GM23338 (cell line): Measurements from ENCODE around the gene SRGAP1. TPM values are rescaled to one million over a fixed set of nuclear protein-coding genes. Genes with fewer than 3 reads are reported as not detected.

ENCODE experiments used
- ATAC-seq: fragments of 200-7000 bp; cut with Tn5 transposase; 3 replicates; pipeline ENCODE4 v1.9.1; 2020
- DNase-seq: peaks from one replicate; pipeline ENCODE4 v3.0.0-alpha.2; 2015; ENCODE audit warnings: low spot score
- H2AFZ ChIP-seq: fragments of 200-600 bp; sonication (generic); 2 replicates; pipeline ENCODE4 v1.8.0; 2016; ENCODE audit warnings: antibody characterized with exemption, mild to moderate bottlenecking, moderate library complexity
- H3F3A ChIP-seq: fragments of 200-600 bp; sonication (generic); replicated peaks from 2 replicates; pipeline ENCODE4 v1.8.0; 2017; ENCODE audit warnings: antibody characterized with exemption, mixed run types, low read depth
- H3K27ac ChIP-seq: fragments of 200-600 bp; sonication (generic); 2 replicates; pipeline ENCODE4 v1.6.1; 2016; ENCODE audit warnings: low read depth
- H3K27me3 ChIP-seq: fragments of 200-600 bp; sonication (generic); 2 replicates; pipeline ENCODE4 v1.8.0; 2016; ENCODE audit warnings: mild to moderate bottlenecking, mixed run types, moderate library complexity; ENCODE audit not compliant: insufficient read depth
- H3K36me3 ChIP-seq: fragments of 200-600 bp; sonication (generic); 2 replicates; pipeline ENCODE4 v1.8.0; 2016; ENCODE audit warnings: mild to moderate bottlenecking; ENCODE audit not compliant: insufficient read depth
- H3K4me1 ChIP-seq: fragments of 200-600 bp; sonication (generic); 2 replicates; pipeline ENCODE4 v1.8.0; 2016; ENCODE audit warnings: mild to moderate bottlenecking, moderate library complexity; ENCODE audit not compliant: insufficient read depth
- H3K4me2 ChIP-seq: fragments of 200-600 bp; sonication (generic); 2 replicates; pipeline ENCODE4 v1.7.1; 2017; ENCODE audit warnings: mixed run types
- H3K4me3 ChIP-seq: fragments of 200-600 bp; sonication (generic); 2 replicates; pipeline ENCODE4 v1.6.1; 2016; ENCODE audit warnings: mixed run types
- H3K79me2 ChIP-seq: fragments of 200-600 bp; sonication (generic); replicated peaks from 2 replicates; pipeline ENCODE4 v1.8.0; 2017; ENCODE audit warnings: mild to moderate bottlenecking; ENCODE audit not compliant: insufficient read depth
- H3K9me2 ChIP-seq: fragments of 200-600 bp; sonication (generic); 2 replicates; pipeline ENCODE4 v1.8.0; 2017; ENCODE audit not compliant: insufficient read depth
- H4K20me1 ChIP-seq: fragments of 200-600 bp; sonication (generic); replicated peaks from 2 replicates; pipeline ENCODE4 v1.8.0; 2017; ENCODE audit warnings: mild to moderate bottlenecking; ENCODE audit not compliant: insufficient read depth
- H3K27ac Mint-ChIP-seq: 2 replicates; pipeline ENCODE4 v1.8.0; 2020; ENCODE audit warnings: inconsistent platforms, mild to moderate bottlenecking, moderate library complexity, mixed read lengths
- H3K27me3 Mint-ChIP-seq: 3 replicates; pipeline ENCODE4 v1.8.0; 2022; ENCODE audit warnings: low read depth, mild to moderate bottlenecking, moderate library complexity, mixed read lengths, inconsistent platforms; ENCODE audit not compliant: insufficient read depth, poor library complexity
- H3K36me3 Mint-ChIP-seq: 3 replicates; pipeline ENCODE4 v1.8.0; 2021; ENCODE audit warnings: low read depth, mild to moderate bottlenecking, inconsistent platforms, moderate library complexity, mixed read lengths
- H3K4me1 Mint-ChIP-seq: 3 replicates; pipeline ENCODE4 v1.8.0; 2020; ENCODE audit warnings: mild to moderate bottlenecking, inconsistent platforms, mixed read lengths
- H3K4me3 Mint-ChIP-seq: 3 replicates; pipeline ENCODE4 v1.8.0; 2021; ENCODE audit warnings: moderate library complexity, mild to moderate bottlenecking, inconsistent platforms, mixed read lengths
- H3K9me3 Mint-ChIP-seq: 3 replicates; pipeline ENCODE4 v1.8.0; 2020; ENCODE audit warnings: moderate library complexity, mild to moderate bottlenecking, inconsistent platforms, mixed read lengths
- CREB1 ChIP-seq: fragments of 250-450 bp; sonication (Bioruptor Pico); IDR thresholded peaks from 2 replicates; pipeline ENCODE4 v1.5.0; 2020; ENCODE audit warnings: low read depth, mild to moderate bottlenecking, moderate library complexity
- ETS1 ChIP-seq: IDR thresholded peaks from 2 replicates; pipeline ENCODE4 v1.6.1; 2016; ENCODE audit warnings: antibody characterized with exemption
- EZH2 ChIP-seq: fragments of 200-600 bp; sonication (generic); IDR thresholded peaks from one replicate; pipeline ENCODE4 v1.8.0; 2017; ENCODE audit warnings: antibody characterized with exemption, mild to moderate bottlenecking, low read depth; ENCODE audit not compliant: unreplicated experiment
- EZH2phosphoT487 ChIP-seq: fragments of 200-600 bp; sonication (generic); IDR thresholded peaks from one replicate; pipeline ENCODE4 v1.8.1; 2018; ENCODE audit warnings: antibody characterized with exemption; ENCODE audit not compliant: unreplicated experiment
- JUNB ChIP-seq: IDR thresholded peaks from one replicate; pipeline ENCODE4 v1.6.1; 2016; ENCODE audit warnings: antibody characterized with exemption; ENCODE audit not compliant: unreplicated experiment
- POLR2AphosphoS5 ChIP-seq: IDR thresholded peaks from 2 replicates; pipeline ENCODE4 v1.6.1; 2016; ENCODE audit warnings: antibody characterized with exemption, low read depth
- ZNF114 ChIP-seq: fragments of 250-450 bp; sonication (Bioruptor Pico); IDR thresholded peaks from 2 replicates; pipeline ENCODE4 v1.5.0; 2020; ENCODE audit warnings: mild to moderate bottlenecking, moderate library complexity
- ZNF331 ChIP-seq: fragments of 250-450 bp; sonication (Bioruptor Pico); IDR thresholded peaks from 2 replicates; pipeline ENCODE4 v1.5.0; 2020; ENCODE audit warnings: low read depth, mild to moderate bottlenecking, moderate library complexity
- polyA plus RNA-seq: library from polyadenylated mRNA; unstranded; fragments of >200 nt; fragmentation: Nextera tagmentation; extraction: Ambion mirVana; gene quantifications from 2 replicates; pipeline ENCODE4 v1.2.1, GENCODE V29; 2016
- total RNA-seq: library from RNA; depleted of rRNA; stranded (reverse); fragments of >200 nt; shearing (Covaris generic); gene quantifications from 2 replicates; pipeline ENCODE4 v1.2.3, GENCODE V29; 2014
- TF ChIP-seq, protein P1 (sequence below): fragments of 250-450 bp; sonication (Bioruptor Pico); IDR thresholded peaks from 2 replicates; pipeline ENCODE4 v1.5.0; 2020; ENCODE audit warnings: mild to moderate bottlenecking, moderate library complexity
- TF ChIP-seq, protein P2 (sequence below), 2 experiments: fragments of 200-600 bp in 1 of 2; sonication (generic) in 1 of 2; conservative IDR thresholded peaks; 2 replicates each; pipeline versions ENCODE4 v1.5.1 to v1.6.1; 2016 to 2017; ENCODE audit warnings: antibody characterized with exemption in 2 of 2, low read depth in 2 of 2, mild to moderate bottlenecking in 2 of 2, moderate library complexity in 1 of 2
- TF ChIP-seq, protein P3 (sequence below): IDR thresholded peaks from one replicate; pipeline ENCODE4 v1.6.1; 2018; ENCODE audit warnings: antibody characterized with exemption; ENCODE audit not compliant: unreplicated experiment

SRGAP1 gene
- total and polyA plus RNA-seq, 2 experiments from 2014 or later, result 6.1 to 8.1 TPM

- TF ChIP-seq, protein P1, sequence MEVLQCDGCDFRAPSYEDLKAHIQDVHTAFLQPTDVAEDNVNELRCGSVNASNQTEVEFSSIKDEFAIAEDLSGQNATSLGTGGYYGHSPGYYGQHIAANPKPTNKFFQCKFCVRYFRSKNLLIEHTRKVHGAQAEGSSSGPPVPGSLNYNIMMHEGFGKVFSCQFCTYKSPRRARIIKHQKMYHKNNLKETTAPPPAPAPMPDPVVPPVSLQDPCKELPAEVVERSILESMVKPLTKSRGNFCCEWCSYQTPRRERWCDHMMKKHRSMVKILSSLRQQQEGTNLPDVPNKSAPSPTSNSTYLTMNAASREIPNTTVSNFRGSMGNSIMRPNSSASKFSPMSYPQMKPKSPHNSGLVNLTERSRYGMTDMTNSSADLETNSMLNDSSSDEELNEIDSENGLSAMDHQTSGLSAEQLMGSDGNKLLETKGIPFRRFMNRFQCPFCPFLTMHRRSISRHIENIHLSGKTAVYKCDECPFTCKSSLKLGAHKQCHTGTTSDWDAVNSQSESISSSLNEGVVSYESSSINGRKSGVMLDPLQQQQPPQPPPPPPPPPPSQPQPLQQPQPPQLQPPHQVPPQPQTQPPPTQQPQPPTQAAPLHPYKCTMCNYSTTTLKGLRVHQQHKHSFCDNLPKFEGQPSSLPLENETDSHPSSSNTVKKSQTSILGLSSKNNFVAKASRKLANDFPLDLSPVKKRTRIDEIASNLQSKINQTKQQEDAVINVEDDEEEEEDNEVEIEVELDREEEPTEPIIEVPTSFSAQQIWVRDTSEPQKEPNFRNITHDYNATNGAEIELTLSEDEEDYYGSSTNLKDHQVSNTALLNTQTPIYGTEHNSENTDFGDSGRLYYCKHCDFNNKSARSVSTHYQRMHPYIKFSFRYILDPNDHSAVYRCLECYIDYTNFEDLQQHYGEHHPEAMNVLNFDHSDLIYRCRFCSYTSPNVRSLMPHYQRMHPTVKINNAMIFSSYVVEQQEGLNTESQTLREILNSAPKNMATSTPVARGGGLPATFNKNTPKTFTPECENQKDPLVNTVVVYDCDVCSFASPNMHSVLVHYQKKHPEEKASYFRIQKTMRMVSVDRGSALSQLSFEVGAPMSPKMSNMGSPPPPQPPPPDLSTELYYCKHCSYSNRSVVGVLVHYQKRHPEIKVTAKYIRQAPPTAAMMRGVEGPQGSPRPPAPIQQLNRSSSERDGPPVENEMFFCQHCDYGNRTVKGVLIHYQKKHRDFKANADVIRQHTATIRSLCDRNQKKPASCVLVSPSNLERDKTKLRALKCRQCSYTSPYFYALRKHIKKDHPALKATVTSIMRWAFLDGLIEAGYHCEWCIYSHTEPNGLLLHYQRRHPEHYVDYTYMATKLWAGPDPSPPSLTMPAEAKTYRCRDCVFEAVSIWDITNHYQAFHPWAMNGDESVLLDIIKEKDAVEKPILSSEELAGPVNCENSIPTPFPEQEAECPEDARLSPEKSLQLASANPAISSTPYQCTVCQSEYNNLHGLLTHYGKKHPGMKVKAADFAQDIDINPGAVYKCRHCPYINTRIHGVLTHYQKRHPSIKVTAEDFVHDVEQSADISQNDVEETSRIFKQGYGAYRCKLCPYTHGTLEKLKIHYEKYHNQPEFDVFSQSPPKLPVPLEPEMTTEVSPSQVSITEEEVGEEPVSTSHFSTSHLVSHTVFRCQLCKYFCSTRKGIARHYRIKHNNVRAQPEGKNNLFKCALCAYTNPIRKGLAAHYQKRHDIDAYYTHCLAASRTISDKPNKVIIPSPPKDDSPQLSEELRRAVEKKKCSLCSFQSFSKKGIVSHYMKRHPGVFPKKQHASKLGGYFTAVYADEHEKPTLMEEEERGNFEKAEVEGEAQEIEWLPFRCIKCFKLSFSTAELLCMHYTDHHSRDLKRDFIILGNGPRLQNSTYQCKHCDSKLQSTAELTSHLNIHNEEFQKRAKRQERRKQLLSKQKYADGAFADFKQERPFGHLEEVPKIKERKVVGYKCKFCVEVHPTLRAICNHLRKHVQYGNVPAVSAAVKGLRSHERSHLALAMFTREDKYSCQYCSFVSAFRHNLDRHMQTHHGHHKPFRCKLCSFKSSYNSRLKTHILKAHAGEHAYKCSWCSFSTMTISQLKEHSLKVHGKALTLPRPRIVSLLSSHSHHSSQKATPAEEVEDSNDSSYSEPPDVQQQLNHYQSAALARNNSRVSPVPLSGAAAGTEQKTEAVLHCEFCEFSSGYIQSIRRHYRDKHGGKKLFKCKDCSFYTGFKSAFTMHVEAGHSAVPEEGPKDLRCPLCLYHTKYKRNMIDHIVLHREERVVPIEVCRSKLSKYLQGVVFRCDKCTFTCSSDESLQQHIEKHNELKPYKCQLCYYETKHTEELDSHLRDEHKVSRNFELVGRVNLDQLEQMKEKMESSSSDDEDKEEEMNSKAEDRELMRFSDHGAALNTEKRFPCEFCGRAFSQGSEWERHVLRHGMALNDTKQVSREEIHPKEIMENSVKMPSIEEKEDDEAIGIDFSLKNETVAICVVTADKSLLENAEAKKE (CRISPR knock-in tag), result no peak
- no peak for TF ChIP-seq ZNF114 (CRISPR knock-in tag)
- no peak for TF ChIP-seq POLR2AphosphoS5
- no peak for TF ChIP-seq ETS1
- no peak for TF ChIP-seq EZH2phosphoT487
Measured at GRCh38 chr12:64092507-64093196, 248.2 kb downstream of the SRGAP1 start (continued).

- Mint-ChIP-seq H3K27ac (no peak overlapping the region), H3K4me1 (peaks cover 13% of the 10 kb centered on the region)
- DNase-seq, result no peak
- TF ChIP-seq ZNF331 (no peak), EZH2 (no peak), POLR2AphosphoS5 (no peak), ZNF114 (CRISPR knock-in tag) (no peak), EZH2phosphoT487 (no peak), CREB1 (CRISPR knock-in tag) (no peak), JUNB (no peak)
- TF ChIP-seq, protein P2, sequence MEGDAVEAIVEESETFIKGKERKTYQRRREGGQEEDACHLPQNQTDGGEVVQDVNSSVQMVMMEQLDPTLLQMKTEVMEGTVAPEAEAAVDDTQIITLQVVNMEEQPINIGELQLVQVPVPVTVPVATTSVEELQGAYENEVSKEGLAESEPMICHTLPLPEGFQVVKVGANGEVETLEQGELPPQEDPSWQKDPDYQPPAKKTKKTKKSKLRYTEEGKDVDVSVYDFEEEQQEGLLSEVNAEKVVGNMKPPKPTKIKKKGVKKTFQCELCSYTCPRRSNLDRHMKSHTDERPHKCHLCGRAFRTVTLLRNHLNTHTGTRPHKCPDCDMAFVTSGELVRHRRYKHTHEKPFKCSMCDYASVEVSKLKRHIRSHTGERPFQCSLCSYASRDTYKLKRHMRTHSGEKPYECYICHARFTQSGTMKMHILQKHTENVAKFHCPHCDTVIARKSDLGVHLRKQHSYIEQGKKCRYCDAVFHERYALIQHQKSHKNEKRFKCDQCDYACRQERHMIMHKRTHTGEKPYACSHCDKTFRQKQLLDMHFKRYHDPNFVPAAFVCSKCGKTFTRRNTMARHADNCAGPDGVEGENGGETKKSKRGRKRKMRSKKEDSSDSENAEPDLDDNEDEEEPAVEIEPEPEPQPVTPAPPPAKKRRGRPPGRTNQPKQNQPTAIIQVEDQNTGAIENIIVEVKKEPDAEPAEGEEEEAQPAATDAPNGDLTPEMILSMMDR (conservative IDR thresholded peaks at IDR 0.05; ENCODE audit: low read depth in 2 of 2), result no peak
- TF ChIP-seq, protein P3, sequence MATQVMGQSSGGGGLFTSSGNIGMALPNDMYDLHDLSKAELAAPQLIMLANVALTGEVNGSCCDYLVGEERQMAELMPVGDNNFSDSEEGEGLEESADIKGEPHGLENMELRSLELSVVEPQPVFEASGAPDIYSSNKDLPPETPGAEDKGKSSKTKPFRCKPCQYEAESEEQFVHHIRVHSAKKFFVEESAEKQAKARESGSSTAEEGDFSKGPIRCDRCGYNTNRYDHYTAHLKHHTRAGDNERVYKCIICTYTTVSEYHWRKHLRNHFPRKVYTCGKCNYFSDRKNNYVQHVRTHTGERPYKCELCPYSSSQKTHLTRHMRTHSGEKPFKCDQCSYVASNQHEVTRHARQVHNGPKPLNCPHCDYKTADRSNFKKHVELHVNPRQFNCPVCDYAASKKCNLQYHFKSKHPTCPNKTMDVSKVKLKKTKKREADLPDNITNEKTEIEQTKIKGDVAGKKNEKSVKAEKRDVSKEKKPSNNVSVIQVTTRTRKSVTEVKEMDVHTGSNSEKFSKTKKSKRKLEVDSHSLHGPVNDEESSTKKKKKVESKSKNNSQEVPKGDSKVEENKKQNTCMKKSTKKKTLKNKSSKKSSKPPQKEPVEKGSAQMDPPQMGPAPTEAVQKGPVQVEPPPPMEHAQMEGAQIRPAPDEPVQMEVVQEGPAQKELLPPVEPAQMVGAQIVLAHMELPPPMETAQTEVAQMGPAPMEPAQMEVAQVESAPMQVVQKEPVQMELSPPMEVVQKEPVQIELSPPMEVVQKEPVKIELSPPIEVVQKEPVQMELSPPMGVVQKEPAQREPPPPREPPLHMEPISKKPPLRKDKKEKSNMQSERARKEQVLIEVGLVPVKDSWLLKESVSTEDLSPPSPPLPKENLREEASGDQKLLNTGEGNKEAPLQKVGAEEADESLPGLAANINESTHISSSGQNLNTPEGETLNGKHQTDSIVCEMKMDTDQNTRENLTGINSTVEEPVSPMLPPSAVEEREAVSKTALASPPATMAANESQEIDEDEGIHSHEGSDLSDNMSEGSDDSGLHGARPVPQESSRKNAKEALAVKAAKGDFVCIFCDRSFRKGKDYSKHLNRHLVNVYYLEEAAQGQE, result no peak
Measured at GRCh38 chr12:64093689-64094088, 249.2 kb downstream of the SRGAP1 start.

More at GRCh38 chr12:64093689-64094088, 249.2 kb downstream of the SRGAP1 start:
- Mint-ChIP-seq H3K27me3 (peaks cover 2% of the 10 kb centered on the region), H3K9me3 (no peaks in the 10 kb centered on the region), H3K4me3 (no peak overlapping the region), H3K36me3 (no peaks in the 10 kb centered on the region; the same call in 1 of the 3 replicates)
- no peak for ATAC-seq
- Histone ChIP-seq H3K27ac (no peak overlapping the region), H3K27me3 (no peaks in the 10 kb centered on the region), H3K4me3 (no peak overlapping the region), H3K9me2 (no peaks in the 10 kb centered on the region), H3F3A (no peaks in the 10 kb centered on the region), H4K20me1 (no peaks in the 10 kb centered on the region), H3K36me3 (no peaks in the 10 kb centered on the region; the same call in 1 of the 2 replicates), H3K4me2 (no peak overlapping the region), H3K79me2 (no peaks in the 10 kb centered on the region), H3K4me1 (0 out of 2 replicates have a peak, but pooled peaks cover 4% of the 10 kb centered on the region), H2AFZ (no peak overlapping the region)
